Uterus (tissue), 2 donors: ENCODE data around the gene ST8SIA4.

ENCODE experiments used
- POLR2A ChIP-seq, 2 donors: fragments of 450-650 bp; IDR thresholded peaks; one replicate each; pipeline ENCODE4 v1.6.1; 2016; ENCODE audit warnings: antibody characterized with exemption in 2 of 2, mild to moderate bottlenecking in 1 of 2, moderate library complexity in 1 of 2
- TF ChIP-seq, protein P1 (sequence below), 4 experiments: fragments of 200-600 bp in 2 of 4; fragments of 450-650 bp in 2 of 4; sonication (generic) in 2 of 4; IDR thresholded peaks; one replicate each; pipeline ENCODE4 v1.5.1; 2016 to 2019; ENCODE audit warnings: antibody characterized with exemption in 4 of 4, mild to moderate bottlenecking in 2 of 4, moderate library complexity in 1 of 4

DNA sequence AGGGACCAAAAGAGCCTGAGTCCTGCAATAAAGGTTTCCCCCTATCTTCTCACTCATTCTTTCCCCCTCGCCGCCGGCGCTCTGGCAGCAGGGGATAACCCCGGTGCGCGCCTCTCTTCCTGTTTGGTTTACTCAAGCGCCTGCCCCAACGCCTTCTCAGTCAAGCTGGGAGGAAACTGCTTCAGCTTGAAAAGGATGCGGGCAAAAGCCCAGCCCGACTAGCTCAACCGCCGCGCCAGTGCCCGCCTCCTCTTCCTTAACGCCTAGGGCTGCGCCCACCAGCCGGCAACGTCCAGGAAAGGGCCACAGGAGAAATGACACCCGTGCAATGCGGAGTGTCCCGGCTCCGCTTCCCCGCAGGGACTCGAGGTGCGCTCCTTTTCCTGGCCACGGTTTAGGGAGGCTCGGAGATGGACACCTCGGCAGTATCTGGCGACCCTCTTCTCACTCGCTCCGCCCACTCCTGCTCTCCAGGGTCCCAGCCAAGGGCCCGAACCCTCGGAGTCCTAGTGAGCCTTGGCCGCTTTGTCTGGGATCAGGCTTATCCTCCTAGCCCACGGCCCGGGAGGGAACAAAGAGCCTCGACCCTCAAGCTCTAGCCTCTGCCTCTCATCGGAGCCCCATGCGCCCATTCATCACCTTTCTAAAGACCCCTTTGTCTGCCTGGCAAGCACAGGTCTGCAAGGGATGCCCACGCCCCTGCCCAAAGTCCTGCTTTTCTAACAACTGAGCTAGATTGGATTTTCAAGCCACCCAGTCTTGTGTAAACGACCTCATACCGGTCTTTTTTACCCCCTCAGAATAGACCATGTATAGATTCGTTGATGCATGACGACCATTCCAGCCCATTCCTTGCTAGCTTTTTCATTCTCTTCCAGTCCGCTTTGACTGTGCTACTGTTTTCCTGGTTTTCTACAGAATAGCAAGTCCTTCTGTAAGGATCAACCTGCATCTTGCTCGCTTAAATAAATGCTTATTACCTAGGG, 2.0 kb downstream of the ST8SIA4 start:
- TF ChIP-seq, protein P1, sequence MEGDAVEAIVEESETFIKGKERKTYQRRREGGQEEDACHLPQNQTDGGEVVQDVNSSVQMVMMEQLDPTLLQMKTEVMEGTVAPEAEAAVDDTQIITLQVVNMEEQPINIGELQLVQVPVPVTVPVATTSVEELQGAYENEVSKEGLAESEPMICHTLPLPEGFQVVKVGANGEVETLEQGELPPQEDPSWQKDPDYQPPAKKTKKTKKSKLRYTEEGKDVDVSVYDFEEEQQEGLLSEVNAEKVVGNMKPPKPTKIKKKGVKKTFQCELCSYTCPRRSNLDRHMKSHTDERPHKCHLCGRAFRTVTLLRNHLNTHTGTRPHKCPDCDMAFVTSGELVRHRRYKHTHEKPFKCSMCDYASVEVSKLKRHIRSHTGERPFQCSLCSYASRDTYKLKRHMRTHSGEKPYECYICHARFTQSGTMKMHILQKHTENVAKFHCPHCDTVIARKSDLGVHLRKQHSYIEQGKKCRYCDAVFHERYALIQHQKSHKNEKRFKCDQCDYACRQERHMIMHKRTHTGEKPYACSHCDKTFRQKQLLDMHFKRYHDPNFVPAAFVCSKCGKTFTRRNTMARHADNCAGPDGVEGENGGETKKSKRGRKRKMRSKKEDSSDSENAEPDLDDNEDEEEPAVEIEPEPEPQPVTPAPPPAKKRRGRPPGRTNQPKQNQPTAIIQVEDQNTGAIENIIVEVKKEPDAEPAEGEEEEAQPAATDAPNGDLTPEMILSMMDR (IDR thresholded peaks at IDR 0.05), result no peak
- TF ChIP-seq POLR2A (IDR thresholded peaks at IDR 0.05), result no peak
